Spleen (tissue), 7 donors: ENCODE data around the gene FRMD1.

Source experiments
- POLR2A ChIP-seq, 3 donors: fragments of 450-650 bp; IDR thresholded peaks; one replicate each; pipeline ENCODE4 v1.5.1; 2017; ENCODE audit warnings: antibody characterized with exemption in 3 of 3, mild to moderate bottlenecking in 1 of 3
- POLR2AphosphoS5 ChIP-seq, 3 donors: sonication (generic); formaldehyde crosslinking; IDR thresholded peaks; one replicate each; pipeline ENCODE4 v1.5.1; 2017; ENCODE audit warnings: antibody characterized with exemption in 3 of 3
- TF ChIP-seq, protein P1 (sequence below), 11 experiments: fragments of 200-600 bp in 7 of 11; fragments of 450-650 bp in 4 of 11; sonication (generic) in 4 of 11; IDR thresholded peaks in 8 of 11; conservative IDR thresholded peaks in 3 of 11; 1 replicate in 7 of 11; 2 replicates in 4 of 11; pipeline versions ENCODE4 v1.4.0 to v1.8.0; 2016 to 2021; ENCODE audit warnings: antibody characterized with exemption in 11 of 11, inconsistent platforms in 4 of 11, mild to moderate bottlenecking in 1 of 11
- donor health status: DM: no; HTN: no; CAD: no; lungs with moderate emphysema.
- donor health status: DM: no; HTN: no; CAD: no.
- donor health status: DM: no; HTN: no; CAD: no.

DNA sequence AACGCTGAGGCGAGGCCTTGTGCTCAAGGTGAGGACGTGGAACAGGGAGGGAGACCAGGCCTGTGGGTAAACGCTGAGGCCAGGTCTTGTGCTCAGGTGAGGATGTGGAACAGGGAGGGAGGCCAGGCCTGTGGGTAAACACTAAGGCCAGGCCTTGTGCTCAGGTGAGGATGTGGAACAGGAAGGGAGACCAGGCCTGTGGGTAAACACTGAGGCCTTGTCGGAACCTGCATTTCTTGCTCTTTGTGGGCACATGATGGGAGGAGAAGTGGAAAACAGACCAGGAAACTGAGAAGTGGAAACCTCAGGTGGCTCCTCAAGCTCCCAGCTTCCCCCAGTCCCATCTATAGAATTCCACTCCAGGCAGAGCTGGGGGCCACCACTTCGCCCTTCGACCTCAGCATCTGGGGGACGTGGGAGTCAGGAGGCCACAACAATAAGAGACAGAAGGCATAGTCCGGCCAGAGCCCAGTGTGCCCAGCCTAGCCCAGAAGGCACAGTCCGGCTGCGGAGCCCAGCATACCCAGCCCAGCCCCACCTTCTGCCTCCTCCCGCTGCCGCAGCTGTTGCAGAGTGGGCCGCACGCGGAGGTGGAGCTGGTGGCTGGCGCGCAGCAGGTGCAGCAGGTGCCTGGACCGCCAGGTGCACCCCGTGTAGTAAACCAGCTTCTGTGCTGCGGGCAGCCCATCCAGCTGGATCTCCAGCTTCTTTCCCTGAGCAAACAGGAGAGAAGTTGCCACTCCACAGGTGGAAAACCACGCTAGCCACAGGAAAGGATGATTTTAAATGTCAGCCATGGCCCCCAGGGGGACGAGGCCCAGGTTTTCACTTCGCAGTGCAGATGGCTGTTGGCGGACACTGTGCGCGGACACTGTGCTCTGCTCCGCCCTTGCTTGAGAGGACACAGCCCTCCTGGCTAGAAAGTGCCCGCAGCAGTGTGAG is 17.5 kb downstream of the FRMD1 start:
- TF ChIP-seq POLR2A (IDR thresholded peaks at IDR 0.05) = no peak
- TF ChIP-seq, protein P1, sequence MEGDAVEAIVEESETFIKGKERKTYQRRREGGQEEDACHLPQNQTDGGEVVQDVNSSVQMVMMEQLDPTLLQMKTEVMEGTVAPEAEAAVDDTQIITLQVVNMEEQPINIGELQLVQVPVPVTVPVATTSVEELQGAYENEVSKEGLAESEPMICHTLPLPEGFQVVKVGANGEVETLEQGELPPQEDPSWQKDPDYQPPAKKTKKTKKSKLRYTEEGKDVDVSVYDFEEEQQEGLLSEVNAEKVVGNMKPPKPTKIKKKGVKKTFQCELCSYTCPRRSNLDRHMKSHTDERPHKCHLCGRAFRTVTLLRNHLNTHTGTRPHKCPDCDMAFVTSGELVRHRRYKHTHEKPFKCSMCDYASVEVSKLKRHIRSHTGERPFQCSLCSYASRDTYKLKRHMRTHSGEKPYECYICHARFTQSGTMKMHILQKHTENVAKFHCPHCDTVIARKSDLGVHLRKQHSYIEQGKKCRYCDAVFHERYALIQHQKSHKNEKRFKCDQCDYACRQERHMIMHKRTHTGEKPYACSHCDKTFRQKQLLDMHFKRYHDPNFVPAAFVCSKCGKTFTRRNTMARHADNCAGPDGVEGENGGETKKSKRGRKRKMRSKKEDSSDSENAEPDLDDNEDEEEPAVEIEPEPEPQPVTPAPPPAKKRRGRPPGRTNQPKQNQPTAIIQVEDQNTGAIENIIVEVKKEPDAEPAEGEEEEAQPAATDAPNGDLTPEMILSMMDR (IDR thresholded peaks at IDR 0.05 in 8 of 11, conservative IDR thresholded peaks at IDR 0.05 in 3 of 11) = no peak
- no peak for TF ChIP-seq POLR2AphosphoS5 (IDR thresholded peaks at IDR 0.05)
